Heart right ventricle (tissue), 16 donors: ENCODE data around the gene PODXL2. TPM values are rescaled to one million over a fixed set of nuclear protein-coding genes. Genes with fewer than 3 reads are reported as not detected.

Experiments
- ATAC-seq, 8 donors: fragments of 200-7000 bp; cut with Tn5 transposase; one replicate each; pipeline ENCODE4 v1.9.1; 2020; ENCODE audit warnings: mild to moderate bottlenecking in 8 of 8, moderate library complexity in 8 of 8, moderate number of reproducible peaks in 1 of 8
- DNase-seq, 2 donors: peaks; one replicate each; pipeline ENCODE4 v3.0.0-alpha.2; 2020
- H3K27ac ChIP-seq, 10 donors: fragments of 200-600 bp; sonication (generic) in 2 of 10; one replicate each; pipeline versions ENCODE4 v1.5.0 to v1.8.0; 2020 to 2022; ENCODE audit warnings: mild to moderate bottlenecking in 3 of 10
- H3K27me3 ChIP-seq, 7 donors: fragments of 200-600 bp; one replicate each; pipeline ENCODE4 v1.8.0; 2021 to 2022; ENCODE audit warnings: mild to moderate bottlenecking in 2 of 7
- H3K36me3 ChIP-seq, 9 donors: fragments of 200-600 bp; sonication (generic) in 1 of 9; one replicate each; pipeline versions ENCODE4 v1.5.0 to v1.8.0; 2020 to 2022; ENCODE audit warnings: mild to moderate bottlenecking in 2 of 9
- H3K4me1 ChIP-seq, 9 donors: fragments of 200-600 bp; sonication (generic) in 1 of 9; one replicate each; pipeline versions ENCODE4 v1.5.0 to v1.8.0; 2020 to 2022; ENCODE audit warnings: mild to moderate bottlenecking in 4 of 9
- H3K4me3 ChIP-seq, 10 donors: fragments of 200-600 bp; sonication (generic) in 2 of 10; one replicate each; pipeline versions ENCODE4 v1.5.0 to v1.8.0; 2020 to 2022; ENCODE audit warnings: mild to moderate bottlenecking in 7 of 10, moderate library complexity in 2 of 10
- H3K9me3 ChIP-seq, 11 donors: fragments of 200-600 bp in 10 of 11; sonication (generic) in 2 of 11; one replicate each; pipeline versions ENCODE4 v1.5.0 to v1.8.0; 2013 to 2022; ENCODE audit warnings: mild to moderate bottlenecking in 2 of 11, control low read depth in 1 of 11, moderate library complexity in 1 of 11
- CTCF ChIP-seq, 9 donors: fragments of 200-600 bp; sonication (generic) in 2 of 9; IDR thresholded peaks; one replicate each; pipeline versions ENCODE4 v1.5.0 to v1.8.0; 2021 to 2022; ENCODE audit warnings: antibody characterized with exemption in 9 of 9, mild to moderate bottlenecking in 5 of 9, moderate library complexity in 1 of 9
- WGBS, 2 donors: extraction: QIAGEN DNeasy Blood & Tissue Kit; methylation state at CpG; one replicate each; pipeline ENCODE4 v1.1.7; 2013; ENCODE audit warnings: inconsistent platforms in 1 of 2; 5-methylcytosine and 5-hydroxymethylcytosine counted together
- intact Hi-C, 10 donors: fragments of 100-400 bp; cut with DNase I; formaldehyde crosslinking; loops; one replicate each; pipeline versions ENCODE4 v1.11.1 to v1.14.2; 2022
- polyA plus RNA-seq, 2 donors: library from polyadenylated mRNA; stranded (reverse); fragments of 200-250 nt; gene quantifications; one replicate each; pipeline ENCODE4 v1.2.3, GENCODE V29; 2013
- total RNA-seq, 10 donors: library from RNA; stranded (reverse); fragmentation: NEBNext Ultra II Directional in 3 of 10; extraction: Animal tissue kit (Norgen Biotek cat#: 25700) in 3 of 10; gene quantifications; one replicate each; pipeline versions ENCODE4 v1.2.1 to v1.2.4, GENCODE V29; 2021 to 2023
- donor health status: Arrhythmogenic right ventricular cardiomyopathy.
- donor health status: ischemic (EF 13 %, LVEDD 7.1; RV severe dilation, severe dysfunction).
- donor health status: healthy with polysubstance abuse.
- donor health status: DM: no; HTN: yes; CAD: no.
- donor health status: DM: no; HTN: no; CAD: no.
- donor health status: ischemic (EF 25% LVEDD 6.9; RV normal size, moderate dysfunction).
- donor health status: ischemic (EF 25% LVEDD 5.7; RV mildly dilated, moderate dysfunction).
- donor health status: healthy.
- donor health status: DM: yes; HTN: yes; CAD: no.
- donor health status: Ischemic cardiomyopathy.
- donor health status: ischemic (EF 35%, LVEDD 5.7; RV mildly dilated, moderate dysfunction).
- donor health status: nonischemic (EF 11% LVEDD 7.7; RV severe dilation, severe dysfunction).
- donor health status: DM: yes; HTN: yes; CAD: no.
- donor health status: PGD.
- donor health status: ischemic (EF 29% LVEDD 5.4; RV normal size, mild dysfunction).
- donor health status: nonischemic (EF 23%, LVEDD 6.1; RV moderate dilation, normal function).

The PODXL2 gene
- total and polyA plus RNA-seq, 12 donors: 0.42 to 4.0 (median 1.5) TPM

- TF ChIP-seq CTCF (IDR thresholded peaks at IDR 0.05): no peak
- intact Hi-C loops: no loop called here
- no peaks in the 10 kb centered on the region for H3K36me3 ChIP-seq
- DNase-seq (no peak), ATAC-seq (no peak)
- H3K4me3 ChIP-seq: no peak overlapping the region
- H3K9me3 ChIP-seq: no peaks in the 10 kb centered on the region
- peaks cover 6 to 17% (median 10%) of the 10 kb centered on the region in 9 donors for H3K4me1 ChIP-seq
- no peak overlapping the region for H3K27ac ChIP-seq
- WGBS, 2 donors: 75 to 81% methylated on average over 8 of the region's 8 CpGs
- peaks cover 0 to 36% (median 24%) of the 10 kb centered on the region in 7 donors for H3K27me3 ChIP-seq
Measured at GRCh38 chr3:127632035-127632820, 3.2 kb downstream of the PODXL2 start.

GRCh38 chr3:127634653-127635052, 5.7 kb downstream of the PODXL2 start:
- intact Hi-C loops: no loop called here
- ATAC-seq: no peak
- no peak overlapping the region for H3K4me3 ChIP-seq
- H3K27me3 ChIP-seq: peaks cover 0 to 28% (median 20%) of the 10 kb centered on the region in 7 donors
- H3K27ac ChIP-seq: no peak overlapping the region
- no peak for TF ChIP-seq CTCF (IDR thresholded peaks at IDR 0.05)
- H3K4me1 ChIP-seq: peaks cover 3 to 10% (median 7%) of the 10 kb centered on the region in 9 donors
- no peak for DNase-seq
- no peaks in the 10 kb centered on the region for H3K36me3 ChIP-seq
- H3K9me3 ChIP-seq: no peaks in the 10 kb centered on the region
- WGBS, 2 donors: 90 to 91% methylated on average over 12 of the region's 12 CpGs

- Histone ChIP-seq H3K9me3 (no peaks in the 10 kb centered on the region), H3K4me1 (no peaks in the 10 kb centered on the region), H3K27me3 (peaks cover 0 to 7% (median 3%) of the 10 kb centered on the region in 7 donors), H3K4me3 (no peak overlapping the region), H3K27ac (no peak overlapping the region), H3K36me3 (no peaks in the 10 kb centered on the region)
- 79 to 80% methylated on average over 3 of the region's 3 CpGs for WGBS, 2 donors
- DNase-seq (no peak), ATAC-seq (no peak)
- intact Hi-C loops: no loop called here
- TF ChIP-seq CTCF (IDR thresholded peaks at IDR 0.05): no peak
Measured at GRCh38 chr3:127637546-127637945, 8.6 kb downstream of the PODXL2 start.

GRCh38 chr3:127637971-127638370, 9.0 kb downstream of the PODXL2 start:
- Histone ChIP-seq H3K4me3 (no peak overlapping the region), H3K27me3 (peaks cover 0 to 5% (median 0%) of the 10 kb centered on the region in 7 donors), H3K27ac (no peak overlapping the region), H3K36me3 (no peaks in the 10 kb centered on the region), H3K4me1 (no peaks in the 10 kb centered on the region), H3K9me3 (no peaks in the 10 kb centered on the region)
- intact Hi-C loops: no loop called here
- no peak for TF ChIP-seq CTCF (IDR thresholded peaks at IDR 0.05)
- DNase-seq (no peak), ATAC-seq (no peak)
